ENCODE results near the gene LYVE1.
A peak's percentile ranks its signal among the peaks of the same experiment; 100 is the strongest.

LYVE1 gene

DNA sequence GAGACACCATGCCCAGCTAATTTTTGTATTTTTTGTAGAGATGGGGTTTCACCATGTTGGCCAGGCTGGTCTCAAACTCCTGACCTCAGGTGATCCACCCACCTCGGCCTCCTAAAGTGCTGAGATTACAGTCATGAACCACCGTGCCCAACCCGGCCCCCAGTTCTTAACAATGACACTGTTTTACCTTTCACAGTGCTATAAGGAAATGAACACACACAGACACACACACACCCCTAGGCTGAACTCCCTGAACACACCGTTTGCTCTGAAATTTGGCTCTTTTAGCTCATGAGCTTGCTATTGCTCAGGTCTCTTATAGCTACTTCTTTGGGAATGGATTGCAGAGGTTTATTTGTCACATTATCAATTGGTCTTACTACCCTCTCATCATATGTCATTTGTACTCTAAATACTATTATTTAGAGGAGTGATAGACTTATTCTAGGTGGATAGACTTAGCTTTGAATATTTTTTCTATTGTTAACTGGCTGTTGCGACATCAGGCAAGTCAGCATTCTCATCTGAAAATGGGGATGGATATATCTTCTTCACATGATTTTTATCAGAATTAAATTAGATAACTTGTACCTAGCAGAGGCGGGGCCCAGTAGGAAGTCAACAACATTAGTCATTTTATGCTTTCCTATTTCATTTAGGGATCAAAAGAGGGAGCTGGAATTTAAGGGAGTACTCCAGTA, 2.1 kb downstream of the LYVE1 start:
- no peak overlapping the region for H3K27ac ChIP-seq
- TF ChIP-seq, protein P1, sequence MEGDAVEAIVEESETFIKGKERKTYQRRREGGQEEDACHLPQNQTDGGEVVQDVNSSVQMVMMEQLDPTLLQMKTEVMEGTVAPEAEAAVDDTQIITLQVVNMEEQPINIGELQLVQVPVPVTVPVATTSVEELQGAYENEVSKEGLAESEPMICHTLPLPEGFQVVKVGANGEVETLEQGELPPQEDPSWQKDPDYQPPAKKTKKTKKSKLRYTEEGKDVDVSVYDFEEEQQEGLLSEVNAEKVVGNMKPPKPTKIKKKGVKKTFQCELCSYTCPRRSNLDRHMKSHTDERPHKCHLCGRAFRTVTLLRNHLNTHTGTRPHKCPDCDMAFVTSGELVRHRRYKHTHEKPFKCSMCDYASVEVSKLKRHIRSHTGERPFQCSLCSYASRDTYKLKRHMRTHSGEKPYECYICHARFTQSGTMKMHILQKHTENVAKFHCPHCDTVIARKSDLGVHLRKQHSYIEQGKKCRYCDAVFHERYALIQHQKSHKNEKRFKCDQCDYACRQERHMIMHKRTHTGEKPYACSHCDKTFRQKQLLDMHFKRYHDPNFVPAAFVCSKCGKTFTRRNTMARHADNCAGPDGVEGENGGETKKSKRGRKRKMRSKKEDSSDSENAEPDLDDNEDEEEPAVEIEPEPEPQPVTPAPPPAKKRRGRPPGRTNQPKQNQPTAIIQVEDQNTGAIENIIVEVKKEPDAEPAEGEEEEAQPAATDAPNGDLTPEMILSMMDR (conservative IDR thresholded peaks at IDR 0.05; ENCODE audit: low read depth): no peak
- DNase-seq (ENCODE audit: low spot score): no peak
- CTCF ChIA-PET: interaction anchor here (0.6 kb wide), 3 partner anchors 213 to 1329 kb away, joined by 3 to 4 read pairs (median 4); no protein-coding TSS in a partner anchor
- POLR2A ChIA-PET (ENCODE audit: low non-redundant PET): no interaction called here

DNA sequence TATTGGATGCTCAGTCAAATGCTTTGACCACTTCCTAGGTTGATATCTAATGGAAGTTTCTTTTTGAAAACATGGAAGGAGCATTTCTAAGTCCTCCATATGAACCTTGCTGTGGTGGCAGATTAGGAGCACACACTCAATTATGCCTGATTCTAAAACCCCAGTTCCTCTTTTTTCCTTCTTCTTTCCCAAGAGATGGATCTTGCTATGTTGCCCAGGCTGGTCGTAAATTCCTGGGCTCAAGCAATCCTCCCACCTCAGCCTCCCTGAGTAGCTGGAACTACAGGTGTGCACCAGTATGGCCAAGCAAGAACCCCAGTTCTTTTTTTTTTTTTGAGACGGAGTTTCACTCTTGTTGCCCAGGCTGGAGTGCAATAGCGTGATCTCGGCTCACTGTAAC, 3.0 kb downstream of the LYVE1 start:
- ChIA-PET CTCF (interaction anchor here (0.6 to 0.8 kb wide), 2 partner anchors 142 to 151 kb away, joined by 3 to 4 read pairs; no protein-coding TSS in a partner anchor), POLR2A (ENCODE audit: low non-redundant PET) (no interaction called here)
- H3K27ac ChIP-seq: no peak overlapping the region
- no peak for DNase-seq (ENCODE audit: low spot score)
- TF ChIP-seq, protein P1 (conservative IDR thresholded peaks at IDR 0.05; ENCODE audit: low read depth): no peak

DNA sequence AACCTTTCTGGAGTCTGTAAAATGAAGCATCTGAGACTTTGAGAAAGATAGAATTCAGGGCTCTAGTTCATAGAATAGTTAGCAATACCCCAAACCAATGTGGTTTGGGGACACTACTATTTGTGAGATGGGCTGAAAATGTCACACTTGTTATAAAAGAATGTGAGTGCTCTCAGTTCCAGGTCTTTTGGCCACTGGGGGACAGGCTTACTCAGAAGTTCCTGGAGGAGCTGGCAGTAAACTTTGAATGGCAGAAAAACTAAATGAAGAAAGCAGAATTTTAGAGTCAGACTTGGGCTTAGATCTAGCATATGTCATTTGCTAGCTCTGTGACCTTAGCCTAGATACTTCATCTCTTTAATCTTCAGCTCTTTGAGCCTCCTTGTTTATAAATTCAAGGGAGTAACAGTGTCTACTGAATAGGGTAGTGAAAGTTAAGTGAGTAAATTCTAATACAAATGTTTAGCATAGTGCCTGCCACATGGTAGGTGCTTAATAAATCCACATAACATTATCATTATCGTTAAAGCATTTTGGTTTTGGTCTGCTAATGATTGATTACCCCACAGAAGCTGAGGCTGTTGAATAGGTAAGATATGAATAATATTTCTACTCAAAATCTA, 3.7 kb downstream of the LYVE1 start:
- ChIA-PET POLR2A (ENCODE audit: low non-redundant PET) (no interaction called here), CTCF (interaction anchor here (0.6 to 0.8 kb wide), 3 partner anchors 143 to 342 kb away, joined by 3 to 4 read pairs (median 3); no protein-coding TSS in a partner anchor)
- DNase-seq (ENCODE audit: low spot score): no peak

DNA sequence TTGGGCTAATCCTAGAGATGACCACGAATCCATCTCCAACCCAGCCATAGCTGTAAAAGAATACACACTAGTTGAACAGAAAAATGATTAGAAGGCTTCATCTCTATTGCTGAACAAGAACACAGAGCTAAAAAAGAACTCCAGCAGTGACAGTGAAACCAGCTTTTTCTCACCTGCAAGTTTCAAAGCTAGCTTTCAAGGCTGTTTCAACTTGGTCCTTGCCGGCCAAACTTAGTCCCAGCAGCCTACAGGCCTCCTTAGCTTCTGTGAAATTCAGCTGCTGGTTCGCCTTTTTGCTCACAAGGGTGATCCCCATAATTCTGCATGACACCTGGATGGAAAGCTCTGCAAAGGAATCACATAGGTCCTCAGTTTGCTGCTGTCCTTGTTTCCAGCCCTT, 4.4 kb downstream of the LYVE1 start:
- no peak for DNase-seq (ENCODE audit: low spot score)
- H3K27ac ChIP-seq: no peak overlapping the region
- TF ChIP-seq, protein P1 (conservative IDR thresholded peaks at IDR 0.05; ENCODE audit: low read depth): no peak
- ChIA-PET CTCF (interaction anchor here (0.6 kb wide), 1 partner anchor 341 kb away, joined by 3 read pairs; no protein-coding TSS in a partner anchor), POLR2A (ENCODE audit: low non-redundant PET) (no interaction called here)

More for the DNA sequence above, 3.7 kb downstream of the LYVE1 start:
- H3K27ac ChIP-seq: no peak overlapping the region
- TF ChIP-seq, protein P1 (conservative IDR thresholded peaks at IDR 0.05; ENCODE audit: low read depth): 0 out of 2 replicates have a peak, but pooled peaks have one; percentile 8

DNA sequence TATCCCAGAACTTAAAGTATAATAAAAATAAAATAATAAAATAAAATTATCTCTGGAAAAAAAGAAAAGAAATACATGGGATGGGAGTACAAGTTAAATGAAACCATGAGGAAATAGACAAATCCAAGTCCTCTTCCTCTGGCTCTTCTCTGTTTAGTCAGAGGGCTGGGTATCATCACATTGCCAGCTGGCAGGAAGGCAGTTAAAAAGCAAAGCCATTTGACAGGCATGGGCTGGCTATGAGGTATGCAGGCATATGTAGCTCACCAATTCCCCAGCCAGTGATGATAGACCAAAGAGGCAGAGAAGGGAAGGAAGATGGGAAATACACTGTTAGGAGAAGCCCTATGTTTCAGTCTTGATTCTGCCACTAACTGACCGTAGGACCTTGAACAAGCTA, 6.5 kb downstream of the LYVE1 start:
- POLR2A ChIA-PET (ENCODE audit: low non-redundant PET): interaction anchor here (0.7 kb wide), 1 partner anchor 25 kb away, joined by 3 read pairs; no protein-coding TSS in a partner anchor
- H3K27ac ChIP-seq: no peak overlapping the region
- CTCF ChIA-PET: no interaction called here

More for the DNA sequence above, 6.5 kb downstream of the LYVE1 start:
- no peak for DNase-seq (ENCODE audit: low spot score)
- TF ChIP-seq, protein P1 (conservative IDR thresholded peaks at IDR 0.05; ENCODE audit: low read depth): no peak

All from RWPE1 (cell line).